HG03469 (cell line): ENCODE measurements around the gene METAP1D.
"Not testable (repeated sequence)": the region's sequence is repeated elsewhere in the genome, so short reads cannot be mapped to it uniquely, and the experiment has no call there.

Source experiments
- ATAC-seq: cut with Tn5 transposase; IDR thresholded peaks from one replicate; pipeline ENCODE4 v1.9.1; 2021; ENCODE audit warnings: mild to moderate bottlenecking, moderate library complexity, moderate number of reproducible peaks; ENCODE audit not compliant: unreplicated experiment

The METAP1D gene

DNA sequence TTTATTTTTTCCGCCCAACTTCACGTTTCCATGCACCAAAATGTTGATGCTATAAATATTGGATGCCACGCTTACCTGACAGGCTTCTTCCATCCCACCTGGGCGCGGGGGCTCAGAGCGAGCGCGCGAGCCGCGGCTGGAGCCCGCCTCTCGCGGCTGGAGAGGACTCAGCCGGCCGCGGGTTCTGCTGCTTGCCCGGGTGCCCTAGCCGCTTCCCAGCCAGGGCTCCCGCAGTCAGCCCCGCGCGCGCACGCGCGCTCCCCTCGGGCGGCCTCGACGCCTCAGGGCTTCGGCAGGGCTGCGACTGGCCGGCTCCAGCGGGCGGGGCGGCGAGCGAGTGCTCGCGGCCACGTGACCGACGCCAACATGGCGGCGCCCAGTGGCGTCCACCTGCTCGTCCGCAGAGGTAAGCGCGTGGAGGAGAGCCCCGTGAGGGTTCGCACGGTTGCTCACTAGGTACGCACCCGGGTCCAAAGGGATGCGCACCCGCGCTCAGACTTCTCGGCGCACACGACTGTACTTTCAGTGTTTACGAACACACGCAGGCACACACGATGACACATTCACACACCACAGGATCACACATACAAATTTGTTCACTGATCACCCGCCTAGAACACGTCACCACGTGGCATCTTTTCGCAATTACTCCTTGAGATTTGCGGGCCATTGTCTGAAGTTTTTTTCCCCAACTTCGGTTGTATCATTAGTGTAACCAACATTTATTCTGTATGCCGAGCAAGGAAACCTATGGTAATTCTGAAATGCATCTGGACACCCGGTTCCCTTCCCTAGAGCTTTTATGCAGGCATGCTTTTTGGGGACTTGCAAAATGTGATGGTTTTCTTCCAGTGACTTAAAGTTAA, at the start of gene METAP1D:
TSS of gene METAP1D (plus strand) at position 350 of the 866 bp plus-strand sequence. CDS start at position 367, 17 bp downstream.
- peak; percentile 95 for ATAC-seq

DNA sequence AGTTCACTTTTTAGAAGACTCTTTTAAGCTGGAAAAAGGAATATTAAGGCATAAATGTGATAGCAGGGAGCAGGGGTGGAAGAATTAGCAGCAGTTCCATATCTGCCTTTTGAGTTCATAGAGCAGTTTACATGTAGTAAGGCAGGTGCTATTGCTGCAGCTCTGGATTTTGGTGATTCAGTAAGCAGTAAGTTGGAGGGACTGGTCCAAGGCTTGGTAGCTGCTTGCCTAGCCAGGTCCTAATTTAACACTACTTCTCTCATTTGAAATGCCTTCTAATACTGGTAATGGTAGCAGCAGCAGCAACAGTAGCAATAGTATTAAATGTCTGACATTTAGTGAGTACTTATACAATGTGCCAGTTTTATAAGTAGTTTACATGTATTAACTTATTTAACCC, 47.5 kb upstream of the METAP1D start:
- ATAC-seq, result no peak

DNA sequence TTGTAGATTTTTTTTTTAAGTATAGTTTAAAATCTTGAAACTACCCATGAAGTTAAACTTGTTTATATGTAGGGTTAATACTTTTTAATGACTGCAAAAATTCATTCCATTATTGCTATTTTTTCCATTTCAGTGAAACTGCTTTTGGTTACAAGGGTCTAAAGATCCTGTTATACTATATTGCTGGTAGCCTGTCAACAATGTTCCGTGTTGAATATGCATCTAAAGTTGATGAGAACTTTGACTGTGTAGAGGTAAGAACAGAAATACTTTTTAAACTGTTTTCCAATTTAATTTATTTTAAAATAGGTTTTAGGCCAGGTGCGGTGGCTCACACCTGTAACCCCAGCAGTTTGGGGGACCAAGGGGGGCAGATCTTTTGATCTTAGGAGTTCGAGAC, 47.0 kb upstream of the METAP1D start:
- no peak for ATAC-seq

DNA sequence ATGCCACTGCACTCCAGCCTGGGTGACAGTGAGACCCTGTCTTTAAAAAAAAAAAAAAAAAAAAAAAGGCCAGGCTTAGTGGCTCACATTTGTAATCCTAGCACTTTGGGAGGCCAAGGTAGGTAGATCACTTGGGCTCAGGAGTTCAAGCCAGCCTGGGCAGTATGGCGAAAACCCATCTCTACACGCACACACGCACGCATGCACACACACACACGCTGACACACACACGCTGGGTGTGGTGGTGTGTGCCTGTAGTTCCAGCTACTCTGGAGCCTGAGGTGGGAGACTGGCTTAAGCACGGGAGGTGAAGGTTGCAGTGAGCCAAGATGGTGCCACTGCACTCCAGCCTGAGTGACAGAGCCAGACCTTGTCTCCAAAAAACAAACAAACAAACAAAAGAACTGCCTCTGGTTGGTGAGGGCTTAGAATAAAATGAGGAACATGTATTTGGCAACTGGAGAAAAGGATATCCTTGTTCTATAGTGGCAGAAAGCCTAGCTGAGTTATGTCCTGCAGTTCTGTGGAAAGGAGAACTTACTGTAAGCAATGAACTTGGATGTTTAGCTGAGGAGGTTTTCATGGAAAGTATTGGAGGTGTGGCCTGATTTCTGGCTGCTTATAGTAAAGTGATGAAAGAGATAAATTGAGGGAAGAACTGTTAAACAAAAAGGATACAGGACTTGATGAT, 43.5 kb upstream of the METAP1D start:
- ATAC-seq, result no peak

DNA sequence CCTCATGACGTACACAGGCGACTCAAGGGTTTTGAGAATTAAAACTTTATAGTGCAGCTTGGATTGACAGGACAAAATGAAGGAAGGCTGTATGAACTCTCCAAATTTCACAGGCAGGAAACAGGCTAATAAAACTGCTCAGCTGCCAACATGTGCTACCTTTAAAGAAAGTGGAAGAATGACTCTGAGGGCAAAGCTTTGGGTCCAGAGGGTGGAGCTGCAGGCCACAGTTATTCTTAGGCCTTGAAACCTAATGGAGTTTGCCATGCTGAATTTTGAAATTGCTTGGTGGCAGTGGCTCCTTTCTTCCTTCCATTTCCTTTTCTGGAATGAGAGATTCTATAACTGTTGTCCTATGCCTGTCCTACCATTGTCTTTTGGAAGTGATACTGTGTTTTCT, 42.7 kb upstream of the METAP1D start:
- ATAC-seq, result no peak

DNA sequence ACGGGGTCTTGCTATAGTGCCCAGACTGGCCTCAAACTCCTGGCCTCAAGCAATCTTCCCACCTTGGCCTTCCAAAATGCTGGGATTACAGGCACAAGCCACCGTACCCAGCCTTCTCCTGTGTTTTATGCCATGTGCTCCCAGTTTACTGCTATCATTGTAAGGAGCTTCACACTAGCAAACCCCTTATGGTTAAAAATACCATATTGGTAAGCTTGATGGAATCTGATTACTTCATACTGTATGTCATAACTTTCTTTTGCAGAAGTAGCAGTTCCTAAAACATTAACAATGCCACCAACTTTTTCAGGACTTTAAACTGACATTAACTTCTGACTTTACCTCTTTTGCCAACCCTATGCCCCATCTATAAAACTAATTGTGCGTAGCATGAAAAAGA, 41.3 kb upstream of the METAP1D start:
- ATAC-seq, result no peak

DNA sequence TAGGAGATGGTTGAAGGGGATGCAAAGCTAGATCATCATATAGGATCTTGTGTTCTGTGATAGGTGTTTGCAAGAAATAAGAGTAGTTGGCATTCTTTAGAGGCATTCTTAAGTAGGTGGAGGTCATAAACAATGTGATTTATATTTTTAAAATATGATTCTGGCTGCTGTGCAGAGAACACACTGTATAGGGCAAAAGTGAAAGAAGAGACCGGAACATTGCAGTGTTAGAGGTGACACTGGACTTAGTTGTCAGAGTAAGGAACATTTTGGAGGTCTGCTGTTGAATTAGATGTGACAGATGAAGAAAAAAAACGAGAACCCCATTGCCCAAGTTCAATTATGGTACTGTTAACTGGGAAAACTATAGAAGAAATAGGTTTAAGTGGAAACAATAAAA, 39.8 kb upstream of the METAP1D start:
- ATAC-seq, result no peak

DNA sequence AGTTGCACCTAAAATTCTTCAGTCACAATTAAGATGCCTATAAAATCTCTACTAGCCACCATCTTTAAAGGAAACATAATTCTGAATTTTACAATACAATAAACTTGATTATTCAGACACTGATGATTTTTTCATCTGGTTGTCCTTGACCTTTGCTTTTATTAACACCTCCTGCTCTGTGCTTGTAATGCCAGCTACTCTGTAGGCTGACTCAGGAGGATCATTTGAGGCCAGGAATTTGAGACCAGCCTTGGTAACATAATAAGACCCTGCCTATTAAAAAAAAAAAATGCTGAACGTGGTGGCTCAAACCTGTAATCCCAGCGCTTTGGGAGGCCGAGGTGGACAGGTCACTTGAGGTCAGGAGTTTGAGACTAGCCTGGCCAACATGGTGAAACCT, 39.2 kb upstream of the METAP1D start:
- no peak for ATAC-seq

DNA sequence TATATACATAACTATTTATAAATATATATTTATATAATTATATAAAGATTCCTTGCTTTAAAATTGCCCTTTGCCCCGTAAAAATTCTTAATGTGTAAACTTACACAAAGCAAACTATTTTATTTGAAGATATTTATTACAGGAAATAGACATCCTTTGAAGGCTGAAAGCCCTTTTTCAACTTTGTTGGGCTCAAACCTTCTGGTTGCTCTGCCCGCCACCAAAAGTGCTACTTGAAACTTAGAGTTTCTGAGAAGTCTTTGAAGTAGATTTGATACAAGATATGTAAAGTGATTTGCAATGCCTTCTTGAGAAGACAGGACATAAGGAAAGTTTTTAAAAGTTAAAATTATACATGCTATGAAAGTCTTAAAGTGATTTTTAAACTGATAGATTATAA, 36.6 kb upstream of the METAP1D start:
- ATAC-seq, result no peak

DNA sequence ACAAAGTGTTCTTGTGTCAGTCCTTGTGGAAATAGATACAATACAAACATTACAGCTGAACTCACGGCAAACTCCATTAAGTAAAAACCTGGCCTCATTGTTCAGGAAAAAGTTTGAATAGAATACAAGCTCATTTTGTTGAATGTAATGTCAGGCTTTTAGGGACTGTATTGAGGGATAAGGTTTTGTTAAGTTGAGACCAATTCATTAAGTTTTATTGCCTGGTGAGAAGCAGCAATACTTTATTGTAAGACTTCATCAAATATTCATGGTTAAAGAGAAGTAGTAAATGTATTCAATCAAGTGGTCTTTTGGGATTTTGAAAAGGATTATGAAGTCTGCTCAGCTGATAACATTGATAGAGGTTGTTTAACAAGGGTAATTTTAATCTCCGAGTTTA, 35.4 kb upstream of the METAP1D start:
- no peak for ATAC-seq

DNA sequence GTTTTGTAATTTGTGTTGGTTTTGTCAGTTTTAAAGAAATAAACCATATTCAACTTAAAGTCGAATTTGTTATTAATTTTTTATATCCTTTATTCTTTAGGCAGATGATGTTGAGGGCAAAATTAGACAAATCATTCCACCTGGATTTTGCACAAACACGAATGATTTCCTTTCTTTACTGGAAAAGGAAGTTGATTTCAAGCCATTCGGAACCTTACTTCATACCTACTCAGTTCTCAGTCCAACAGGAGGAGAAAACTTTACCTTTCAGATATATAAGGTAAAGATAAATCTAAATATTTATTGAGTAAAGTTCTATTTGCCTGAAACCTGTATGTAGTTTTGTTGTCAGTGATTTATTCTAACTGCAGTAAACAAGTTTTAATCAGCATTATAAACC, 34.5 kb upstream of the METAP1D start:
- no peak for ATAC-seq

DNA sequence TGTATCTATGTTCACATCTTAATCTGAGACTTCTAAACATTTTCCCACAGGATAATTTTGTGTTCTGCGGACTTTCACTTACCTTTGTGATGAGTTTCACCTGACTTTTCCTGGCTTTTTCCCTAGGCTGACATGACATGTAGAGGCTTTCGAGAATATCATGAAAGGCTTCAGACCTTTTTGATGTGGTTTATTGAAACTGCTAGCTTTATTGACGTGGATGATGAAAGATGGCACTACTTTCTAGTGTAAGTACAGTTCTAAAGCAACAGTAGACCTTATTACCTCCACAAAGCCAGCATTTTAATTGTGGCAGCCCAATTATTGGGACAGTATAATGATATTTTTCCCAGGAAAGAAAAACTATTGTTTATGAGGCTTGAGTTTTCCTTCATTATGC, 34.1 kb upstream of the METAP1D start:
- no peak for ATAC-seq

DNA sequence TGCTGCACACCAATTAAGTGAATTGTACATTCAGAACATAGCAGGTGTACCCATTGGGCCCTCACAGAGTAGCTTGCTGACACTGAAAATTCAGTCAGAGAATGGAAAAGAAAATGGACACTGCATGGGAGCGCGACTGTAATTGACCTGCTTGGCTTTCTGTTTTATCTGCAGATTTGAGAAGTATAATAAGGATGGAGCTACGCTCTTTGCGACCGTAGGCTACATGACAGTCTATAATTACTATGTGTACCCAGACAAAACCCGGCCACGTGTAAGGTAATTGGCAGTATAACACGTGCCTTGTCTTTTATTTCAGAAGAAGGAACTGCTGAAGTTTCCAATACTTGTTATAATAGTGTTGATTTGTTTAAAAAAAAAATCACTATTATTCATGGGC, 33.5 kb upstream of the METAP1D start:
- ATAC-seq, result no peak

DNA sequence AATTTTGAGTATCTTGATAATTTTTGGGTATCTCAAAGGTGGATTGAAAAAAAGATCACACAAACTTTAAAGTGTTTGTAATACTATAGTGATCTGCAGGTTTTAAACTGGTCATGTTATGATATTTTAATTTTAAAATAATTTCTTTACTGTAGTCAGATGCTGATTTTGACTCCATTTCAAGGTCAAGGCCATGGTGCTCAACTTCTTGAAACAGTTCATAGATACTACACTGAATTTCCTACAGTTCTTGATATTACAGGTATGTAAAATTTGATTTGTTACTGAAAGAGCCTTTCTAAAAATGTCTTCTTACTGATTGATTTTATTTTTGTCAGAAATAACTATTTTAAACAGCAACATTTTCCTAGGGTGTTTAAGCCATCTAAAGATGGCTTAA, 33.1 kb upstream of the METAP1D start:
- ATAC-seq, result no peak

DNA sequence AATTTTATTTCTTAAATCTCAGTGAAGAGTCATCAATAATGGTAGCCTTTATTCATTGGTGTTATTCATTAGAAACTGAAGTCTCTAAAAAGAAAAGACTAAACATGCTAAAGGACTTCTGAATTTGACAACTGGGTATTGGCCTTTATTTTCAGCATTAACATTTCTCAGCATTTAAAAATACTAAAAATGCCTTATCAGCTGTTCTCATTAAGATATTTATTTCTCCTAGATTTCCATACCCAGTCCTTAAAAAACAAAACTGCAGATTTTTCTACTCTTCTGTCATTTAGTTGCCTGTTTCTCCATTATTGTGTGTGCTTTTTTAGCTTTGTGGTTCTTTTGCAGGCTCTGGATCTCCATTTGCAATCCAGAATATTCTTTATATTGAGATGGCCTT, 31.2 kb upstream of the METAP1D start:
- no peak for ATAC-seq

DNA sequence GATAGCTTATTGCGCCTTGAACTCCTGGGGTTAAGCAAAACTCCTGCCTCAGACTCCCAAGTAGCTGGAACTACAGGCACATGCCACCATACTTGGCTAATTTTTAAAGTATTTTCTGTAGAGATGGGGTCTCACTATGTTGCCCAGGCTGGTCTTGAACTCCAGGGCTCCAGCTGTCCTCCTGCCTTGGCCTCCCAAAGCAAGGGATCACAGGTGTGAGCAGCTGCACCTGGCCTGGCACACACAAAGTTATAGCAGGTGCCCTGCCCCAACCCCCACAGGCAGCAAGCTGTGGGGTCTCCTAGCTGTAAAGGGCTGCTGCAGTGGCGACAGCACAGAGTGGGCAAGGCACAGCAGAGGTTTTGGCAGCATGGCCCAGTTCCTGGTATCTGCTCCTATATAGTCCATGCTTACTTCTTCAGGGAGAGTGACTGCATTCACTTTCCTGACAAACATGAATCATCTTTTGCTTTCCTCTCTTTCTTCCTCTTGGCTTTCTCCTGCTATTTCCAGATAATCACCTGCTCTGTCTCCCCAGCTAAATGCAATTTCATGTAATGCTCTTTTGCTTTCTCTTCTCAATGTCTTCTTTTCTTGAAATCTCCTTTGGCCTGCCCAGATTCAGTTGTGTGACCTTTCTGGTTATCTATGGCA, 27.3 kb upstream of the METAP1D start:
- no peak for ATAC-seq

DNA sequence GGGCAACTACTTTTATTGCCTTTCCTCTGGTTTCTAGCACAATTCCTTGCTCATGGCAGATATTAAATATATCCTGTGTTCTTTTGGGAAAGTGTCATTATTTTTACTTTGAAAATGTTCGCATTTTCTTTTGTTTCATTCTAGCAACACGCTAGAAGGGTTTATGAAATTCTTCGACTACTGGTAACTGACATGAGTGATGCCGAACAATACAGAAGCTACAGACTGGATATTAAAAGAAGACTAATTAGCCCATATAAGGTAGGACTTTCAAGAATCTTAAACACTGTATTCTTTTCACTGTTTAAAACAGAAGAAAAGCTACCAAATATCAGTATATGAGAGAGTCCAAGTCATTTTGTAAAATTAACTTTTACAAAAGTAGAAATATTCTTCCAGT, 20.6 kb upstream of the METAP1D start:
- ATAC-seq, result no peak

DNA sequence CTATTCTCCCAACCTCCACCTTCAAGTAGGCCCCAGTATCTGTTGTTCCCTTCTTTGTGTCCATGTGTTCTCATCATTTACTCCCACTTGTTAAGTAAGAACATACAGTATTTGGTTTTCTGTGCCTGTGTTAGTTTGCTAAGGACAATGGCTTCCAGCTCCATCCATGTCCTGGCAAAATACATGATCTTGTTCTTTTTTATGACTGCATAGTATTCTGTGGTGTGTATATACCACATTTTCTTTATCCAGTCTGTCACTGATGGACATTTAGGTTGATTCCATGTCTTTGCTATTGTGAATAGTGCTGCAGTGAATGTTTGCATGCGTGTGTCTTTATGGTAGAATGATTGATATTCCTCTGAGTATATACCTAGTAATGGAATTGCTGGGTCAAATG, 15.8 kb upstream of the METAP1D start:
- ATAC-seq, result not testable (repeated sequence)

DNA sequence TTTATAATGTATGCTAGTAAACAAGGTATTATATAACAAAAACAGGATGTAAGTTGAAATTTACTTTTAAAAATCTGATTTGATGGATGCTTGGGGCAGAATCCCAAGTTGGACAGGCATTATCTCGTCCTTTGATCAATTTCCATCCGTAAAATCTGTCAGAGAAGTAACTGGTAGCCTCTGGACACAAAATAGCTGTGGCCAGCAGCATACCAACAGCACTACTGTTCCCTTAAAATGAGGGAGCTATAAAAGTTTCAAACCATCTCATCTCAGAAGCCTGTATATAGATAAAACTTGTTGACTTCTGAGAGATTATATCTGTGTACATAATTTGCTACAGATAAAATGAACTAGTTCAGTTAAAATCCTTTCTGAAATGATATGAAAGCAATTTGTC, 14.7 kb upstream of the METAP1D start:
- no peak for ATAC-seq

DNA sequence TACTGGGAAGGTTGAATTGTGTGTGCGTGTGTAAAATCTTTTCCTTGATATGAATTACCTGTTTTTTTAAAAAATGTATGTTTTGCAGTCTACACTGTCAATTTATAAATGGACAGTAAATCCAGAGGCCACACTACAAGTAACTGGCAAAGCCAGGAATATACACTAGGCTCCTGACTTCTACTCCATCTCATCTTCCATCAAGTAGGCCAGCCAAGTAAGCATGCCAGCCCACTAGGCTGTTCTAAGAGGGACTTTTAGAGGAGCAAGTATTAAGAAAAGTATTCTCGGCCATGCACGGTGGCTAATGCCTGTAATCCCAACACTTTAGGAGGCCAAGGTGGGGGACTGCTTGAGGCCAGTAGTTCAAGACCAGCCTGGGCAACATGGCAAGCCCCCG, 13.0 kb upstream of the METAP1D start:
- ATAC-seq, result no peak

DNA sequence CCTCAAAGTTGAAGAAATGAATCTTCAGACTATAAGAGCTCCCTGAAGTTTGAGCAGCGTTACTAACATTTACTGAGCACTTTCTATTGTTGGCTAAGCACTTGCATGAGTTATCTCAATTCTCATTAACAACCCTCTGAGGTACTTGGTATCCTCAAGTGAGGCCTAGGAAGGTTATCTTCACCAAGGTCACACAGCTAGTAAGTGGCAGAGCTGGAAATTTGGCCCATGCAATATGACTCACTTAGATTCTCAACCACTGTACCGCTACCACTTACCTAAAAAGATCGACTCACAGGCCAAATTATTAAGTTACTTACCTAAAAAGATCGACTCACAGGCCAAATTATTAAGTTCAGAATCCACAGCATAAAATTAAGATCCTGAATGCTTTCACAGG, 8.7 kb upstream of the METAP1D start:
- no peak for ATAC-seq

DNA sequence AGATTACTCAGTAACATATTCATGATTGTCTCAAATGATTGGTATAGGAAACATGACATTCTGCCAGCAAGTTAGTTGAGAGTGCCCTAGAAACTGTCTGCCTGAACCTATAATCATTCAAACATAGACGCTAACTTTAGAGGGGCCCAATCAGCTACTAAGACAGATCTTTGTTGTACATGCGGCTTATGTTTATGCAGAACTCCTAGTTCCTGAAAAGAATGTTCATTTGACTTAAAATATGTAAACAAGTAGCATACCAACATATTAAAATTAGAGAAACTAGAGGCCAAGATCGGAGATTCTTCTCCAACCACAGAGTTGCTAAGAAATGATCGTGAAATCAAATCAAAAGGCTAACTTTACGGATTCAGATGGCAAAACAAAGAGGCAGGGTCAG, 4.2 kb upstream of the METAP1D start:
- no peak for ATAC-seq
